PFSK-1 (cell line): ENCODE measurements around the gene CELF4.

ENCODE experiments used
- POLR2AphosphoS5 ChIP-seq: IDR thresholded peaks from 2 replicates; pipeline ENCODE4 v1.6.1; 2012; ENCODE audit warnings: low read depth, mild to moderate bottlenecking, control low read depth, low read length, moderate library complexity
- TF ChIP-seq, protein P1 (sequence below), 2 experiments: IDR thresholded peaks; 2 replicates each; pipeline versions ENCODE4 v1.6.1 to v1.8.0; 2011 to 2012; ENCODE audit warnings: low read depth in 2 of 2, low read length in 2 of 2, control low read depth in 1 of 2, inconsistent platforms in 1 of 2, mild to moderate bottlenecking in 1 of 2, moderate library complexity in 1 of 2; ENCODE audit not compliant: insufficient read depth in 1 of 2

DNA sequence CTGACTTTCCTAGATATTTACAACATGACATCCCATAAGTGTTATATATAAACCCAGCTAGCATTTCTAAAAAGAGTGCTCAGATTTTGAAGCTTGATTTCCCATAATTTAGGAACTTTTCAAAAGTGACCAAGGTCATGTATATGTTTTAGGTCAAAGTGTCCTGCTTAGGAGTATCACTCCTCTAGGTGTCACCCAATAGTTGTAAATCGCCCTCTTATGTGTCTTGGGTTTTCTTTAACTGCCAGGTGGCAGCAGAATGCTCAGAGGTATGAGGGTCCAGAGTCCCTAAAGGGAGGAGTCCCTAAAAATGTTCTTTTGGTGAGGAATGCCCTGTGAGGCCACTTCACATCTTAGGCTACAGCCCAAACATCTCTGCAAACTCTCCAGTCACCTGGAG is 358.3 kb downstream of the CELF4 start:
- TF ChIP-seq POLR2AphosphoS5, result no peak
- TF ChIP-seq, protein P1, sequence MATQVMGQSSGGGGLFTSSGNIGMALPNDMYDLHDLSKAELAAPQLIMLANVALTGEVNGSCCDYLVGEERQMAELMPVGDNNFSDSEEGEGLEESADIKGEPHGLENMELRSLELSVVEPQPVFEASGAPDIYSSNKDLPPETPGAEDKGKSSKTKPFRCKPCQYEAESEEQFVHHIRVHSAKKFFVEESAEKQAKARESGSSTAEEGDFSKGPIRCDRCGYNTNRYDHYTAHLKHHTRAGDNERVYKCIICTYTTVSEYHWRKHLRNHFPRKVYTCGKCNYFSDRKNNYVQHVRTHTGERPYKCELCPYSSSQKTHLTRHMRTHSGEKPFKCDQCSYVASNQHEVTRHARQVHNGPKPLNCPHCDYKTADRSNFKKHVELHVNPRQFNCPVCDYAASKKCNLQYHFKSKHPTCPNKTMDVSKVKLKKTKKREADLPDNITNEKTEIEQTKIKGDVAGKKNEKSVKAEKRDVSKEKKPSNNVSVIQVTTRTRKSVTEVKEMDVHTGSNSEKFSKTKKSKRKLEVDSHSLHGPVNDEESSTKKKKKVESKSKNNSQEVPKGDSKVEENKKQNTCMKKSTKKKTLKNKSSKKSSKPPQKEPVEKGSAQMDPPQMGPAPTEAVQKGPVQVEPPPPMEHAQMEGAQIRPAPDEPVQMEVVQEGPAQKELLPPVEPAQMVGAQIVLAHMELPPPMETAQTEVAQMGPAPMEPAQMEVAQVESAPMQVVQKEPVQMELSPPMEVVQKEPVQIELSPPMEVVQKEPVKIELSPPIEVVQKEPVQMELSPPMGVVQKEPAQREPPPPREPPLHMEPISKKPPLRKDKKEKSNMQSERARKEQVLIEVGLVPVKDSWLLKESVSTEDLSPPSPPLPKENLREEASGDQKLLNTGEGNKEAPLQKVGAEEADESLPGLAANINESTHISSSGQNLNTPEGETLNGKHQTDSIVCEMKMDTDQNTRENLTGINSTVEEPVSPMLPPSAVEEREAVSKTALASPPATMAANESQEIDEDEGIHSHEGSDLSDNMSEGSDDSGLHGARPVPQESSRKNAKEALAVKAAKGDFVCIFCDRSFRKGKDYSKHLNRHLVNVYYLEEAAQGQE (IDR thresholded peaks at IDR 0.05; ENCODE audit: insufficient read depth in 1 of 2, low read depth in 2 of 2, low read length in 2 of 2), result no peak
